Endothelial cell of umbilical vein (primary cell): ENCODE measurements around the gene GATA3. TPM values are rescaled to one million over a fixed set of nuclear protein-coding genes. Genes with fewer than 3 reads are reported as not detected.

Experiments
- BruUV-seq: library from RNA; stranded (reverse); fragments of 400-500 nt; replicated peaks from 2 replicates; lab custom pipeline; 2021; lab: Mats Ljungman, UMichigan
- CTCF ChIA-PET: fragments of 300-600, 350-600 bp; sonication (Branson Sonifier 250); formaldehyde crosslinking; loops from one replicate; lab custom pipeline; 2021; ENCODE audit warnings: antibody characterized with exemption, inconsistent platforms; lab: Charles Lee
- POLR2A ChIA-PET: fragments of 300-600, 350-600 bp; sonication (Branson Sonifier 250); formaldehyde crosslinking; loops from one replicate; lab custom pipeline; 2021; ENCODE audit warnings: antibody characterized with exemption, inconsistent platforms; lab: Charles Lee
- DNase-seq: peaks from one replicate; pipeline ENCODE4 v3.0.0-alpha.2; 2011; ENCODE audit warnings: low read depth, low spot score
- FAIRE-seq: peaks from 2 replicates; lab custom pipeline; 2011; peaks lifted over from hg19 to GRCh38; lab: Jason Lieb, UNC
- H2AFZ ChIP-seq: 2 replicates; pipeline ENCODE4 v1.6.0; 2012; ENCODE audit warnings: low read depth, low read length, control low read depth, inconsistent platforms
- H3K27ac ChIP-seq: 2 replicates; pipeline ENCODE4 v1.5.1; 2011; ENCODE audit warnings: low read depth, mild to moderate bottlenecking, control low read depth, low read length, moderate library complexity; ENCODE audit not compliant: insufficient read depth
- H3K27me3 ChIP-seq, 2 experiments: 2 replicates each; pipeline versions ENCODE4 v1.6.0 to v1.6.1; 2011; ENCODE audit warnings: low read length in 2 of 2, mixed read lengths in 1 of 2; ENCODE audit not compliant: control insufficient read depth in 2 of 2, insufficient read depth in 2 of 2
- H3K36me3 ChIP-seq, 2 experiments: 2 replicates in 1 of 2; 3 replicates in 1 of 2; pipeline ENCODE4 v1.5.1; 2011; ENCODE audit warnings: low read length in 2 of 2, mild to moderate bottlenecking in 1 of 2, moderate library complexity in 1 of 2; ENCODE audit not compliant: control insufficient read depth in 2 of 2, insufficient read depth in 2 of 2; ENCODE audit errors: extremely low read depth in 1 of 2
- H3K4me1 ChIP-seq: 3 replicates; pipeline ENCODE4 v1.5.1; 2011; ENCODE audit warnings: mild to moderate bottlenecking, low read length; ENCODE audit not compliant: control insufficient read depth, insufficient read depth; ENCODE audit errors: extremely low read depth
- H3K4me2 ChIP-seq: 2 replicates; pipeline ENCODE4 v1.6.1; 2011; ENCODE audit warnings: low read length, control low read depth, mixed read lengths; ENCODE audit not compliant: insufficient read depth
- H3K4me3 ChIP-seq, 3 experiments: fragments of 200-600 bp in 1 of 3; sonication (generic), shearing (Covaris generic) in 1 of 3; replicated peaks in 1 of 3; 2 replicates each; pipeline ENCODE4 v1.5.1; 2011 to 2016; ENCODE audit warnings: control low read depth in 3 of 3, low read length in 3 of 3, mild to moderate bottlenecking in 2 of 3, inconsistent platforms in 1 of 3, low read depth in 1 of 3, moderate library complexity in 1 of 3; ENCODE audit not compliant: insufficient read depth in 1 of 3
- H3K79me2 ChIP-seq: 2 replicates; pipeline ENCODE4 v1.6.0; 2012; ENCODE audit warnings: low read length, inconsistent platforms; ENCODE audit not compliant: control insufficient read depth, insufficient read depth
- H3K9ac ChIP-seq: replicated peaks from 2 replicates; pipeline ENCODE3; 2011; ENCODE audit warnings: low read length, control low read depth; ENCODE audit not compliant: insufficient read depth; ENCODE audit errors: extremely low read depth
- H3K9me1 ChIP-seq: replicated peaks from 3 replicates; pipeline ENCODE4 v1.6.0; 2011; ENCODE audit warnings: mild to moderate bottlenecking, low read length; ENCODE audit not compliant: control insufficient read depth, insufficient read depth; ENCODE audit errors: extremely low read depth
- H3K9me3 ChIP-seq: replicated peaks from 2 replicates; pipeline ENCODE4 v1.5.1; 2012; ENCODE audit warnings: low read length, inconsistent platforms; ENCODE audit not compliant: control insufficient read depth, insufficient read depth
- H4K20me1 ChIP-seq: replicated peaks from 2 replicates; pipeline ENCODE3; 2011; ENCODE audit warnings: mild to moderate bottlenecking, low read length; ENCODE audit not compliant: control insufficient read depth, insufficient read depth; ENCODE audit errors: extremely low read depth
- CTCF ChIP-seq, 2 donors: IDR thresholded peaks; 1 replicate in 1 of 2; 2 replicates in 1 of 2; pipeline ENCODE4 v1.5.1; 2011; ENCODE audit warnings: low read length in 2 of 2, mild to moderate bottlenecking in 2 of 2, moderate library complexity in 2 of 2, control low read depth in 1 of 2, inconsistent platforms in 1 of 2, low read depth in 1 of 2; ENCODE audit not compliant: insufficient read depth in 1 of 2; ENCODE audit errors: extremely low read depth in 1 of 2
- EZH2 ChIP-seq: IDR thresholded peaks from 2 replicates; pipeline ENCODE4 v1.6.1; 2012; ENCODE audit warnings: borderline replicate concordance, low read depth, mild to moderate bottlenecking, moderate library complexity, low read length, inconsistent platforms; ENCODE audit not compliant: severe bottlenecking
- FOS ChIP-seq: IDR thresholded peaks from 2 replicates; pipeline ENCODE4 v1.6.1; 2011; ENCODE audit warnings: mild to moderate bottlenecking, low read length, moderate library complexity, borderline replicate concordance; ENCODE audit not compliant: insufficient read depth
- GATA2 ChIP-seq: IDR thresholded peaks from 2 replicates; pipeline ENCODE4 v1.7.0; 2011; ENCODE audit warnings: low read depth, mild to moderate bottlenecking, moderate library complexity, mixed read lengths, low read length; ENCODE audit not compliant: insufficient read length, insufficient read depth
- JUN ChIP-seq: IDR thresholded peaks from 2 replicates; pipeline ENCODE4 v1.6.1; 2011; ENCODE audit warnings: borderline replicate concordance, low read depth; ENCODE audit not compliant: insufficient read length, insufficient read depth
- MYC ChIP-seq: IDR thresholded peaks from one replicate; pipeline ENCODE4 v1.6.1; 2011; ENCODE audit warnings: mild to moderate bottlenecking, low read depth, low read length
- POLR2A ChIP-seq: IDR thresholded peaks from 2 replicates; pipeline ENCODE4 v1.6.1; 2012; ENCODE audit warnings: low read depth, mild to moderate bottlenecking, control low read depth, low read length
- POLR2AphosphoS5 ChIP-seq: IDR thresholded peaks from 2 replicates; pipeline ENCODE4 v1.6.1; 2012; ENCODE audit warnings: low read depth, mild to moderate bottlenecking, control low read depth, low read length, moderate library complexity; ENCODE audit not compliant: insufficient read depth
- dilution Hi-C: fragments of 300-500 bp; cut with MboI; formaldehyde crosslinking; loops from one replicate; pipeline ENCODE4 v1.15.0; 2019; ENCODE audit warnings: low sequenced_read_pairs; ENCODE audit not compliant: extremely low pct_ligation_motif_present
- intact Hi-C: fragments of 100-400 bp; cut with micrococcal nuclease; formaldehyde crosslinking; loops from one replicate; pipeline ENCODE4 v1.10.0; 2022
- polyA plus RNA-seq, 4 experiments: library from polyadenylated mRNA; depleted of rRNA in 3 of 4; stranded (reverse) in 3 of 4; unstranded in 1 of 4; fragments of >200 nt; gene quantifications; 2 replicates each; pipeline versions ENCODE4 v1.2.1 to v1.2.3, GENCODE V29; 2011 to 2012; ENCODE audit warnings: missing spikeins in 1 of 4
- total RNA-seq: library from RNA; stranded (reverse); gene quantifications from 2 replicates; pipeline ENCODE4 v1.2.3, GENCODE V29; 2021
- TF ChIP-seq, protein P1 (sequence below): IDR thresholded peaks from 2 replicates; pipeline ENCODE4 v1.6.1; 2011; ENCODE audit not compliant: insufficient read depth, insufficient read length

Gene GATA3
- total and polyA plus RNA-seq, 2 donors (not counting 3 experiments of a cell fraction or from before 2014, with no cell fraction given), result 9.3 to 33.0 TPM

- H3K9me3 ChIP-seq, result no peaks in the 10 kb centered on the region
- peaks cover 34% of the 10 kb centered on the region for H3K79me2 ChIP-seq
- H3K36me3 ChIP-seq, result peaks cover 30 to 39% of the 10 kb centered on the region in 2 experiments
- no peaks in the 10 kb centered on the region for H4K20me1 ChIP-seq
- no peak for TF ChIP-seq FOS
- no peak for TF ChIP-seq EZH2
- TF ChIP-seq MYC, result no peak
- TF ChIP-seq, protein P1, sequence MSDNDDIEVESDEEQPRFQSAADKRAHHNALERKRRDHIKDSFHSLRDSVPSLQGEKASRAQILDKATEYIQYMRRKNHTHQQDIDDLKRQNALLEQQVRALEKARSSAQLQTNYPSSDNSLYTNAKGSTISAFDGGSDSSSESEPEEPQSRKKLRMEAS, result no peak
- no peak for TF ChIP-seq POLR2AphosphoS5
- TF ChIP-seq POLR2A, result no peak
- TF ChIP-seq GATA2, result no peak
- no peak for TF ChIP-seq CTCF (IDR thresholded peaks at IDR 0.05; ENCODE audit: extremely low read depth in 1 of 2, insufficient read depth in 1 of 2, low read depth in 1 of 2, low read length in 2 of 2)
- no peak for TF ChIP-seq JUN
- no peaks in the 10 kb centered on the region for H3K9me1 ChIP-seq
- no peak overlapping the region for H3K4me3 ChIP-seq
- ChIA-PET POLR2A (no interaction called here), CTCF (interaction anchor here (1.2 kb wide), 1 partner anchor 200 kb away, joined by 4 read pairs; no protein-coding TSS in a partner anchor)
- peak; percentile 54 for FAIRE-seq
- H3K9ac ChIP-seq, result no peak overlapping the region
- no peak overlapping the region for H3K4me2 ChIP-seq
- dilution Hi-C loops (no loop called here), intact Hi-C loops (no loop called here)
- no peaks in the 10 kb centered on the region for H3K27me3 ChIP-seq
- DNase-seq, result no peak
- H2AFZ ChIP-seq, result no peak overlapping the region
- peaks cover 34% of the 10 kb centered on the region for H3K4me1 ChIP-seq
- H3K27ac ChIP-seq, result no peak overlapping the region
- BruUV-seq, result no TSS peak
Observed at GRCh38 chr10:8072211-8072610, 17.7 kb downstream of the GATA3 start.
